Measurements from ENCODE around the gene ADSL.
"Not testable (repeated sequence)": the region's sequence is repeated elsewhere in the genome, so short reads cannot be mapped to it uniquely, and the experiment has no call there.

The ADSL gene

DNA sequence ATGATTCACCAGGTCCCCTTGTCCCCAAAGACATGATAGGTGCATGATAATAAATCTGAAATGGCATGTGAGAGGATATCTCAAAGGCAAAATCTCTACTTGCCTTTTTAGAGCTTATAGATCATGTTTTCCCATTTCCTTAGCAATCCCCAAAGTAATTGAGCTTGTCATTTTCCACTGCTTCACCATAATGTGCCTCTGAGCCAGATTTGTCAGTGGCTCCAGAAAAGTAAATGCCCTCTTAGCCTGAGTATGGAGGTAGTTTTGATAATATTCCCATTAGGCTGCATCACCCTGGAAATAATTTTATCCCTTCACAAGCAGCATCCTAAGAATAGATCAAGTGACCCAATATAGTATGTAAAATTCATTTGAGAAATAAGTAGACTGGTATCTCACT, 36.7 kb upstream of the ADSL start:
- no peak for DNase-seq (ENCODE audit: low read depth)
- no peak overlapping the region for H3K4me3 ChIP-seq (ENCODE audit: low read length)
- TF ChIP-seq, protein P1, sequence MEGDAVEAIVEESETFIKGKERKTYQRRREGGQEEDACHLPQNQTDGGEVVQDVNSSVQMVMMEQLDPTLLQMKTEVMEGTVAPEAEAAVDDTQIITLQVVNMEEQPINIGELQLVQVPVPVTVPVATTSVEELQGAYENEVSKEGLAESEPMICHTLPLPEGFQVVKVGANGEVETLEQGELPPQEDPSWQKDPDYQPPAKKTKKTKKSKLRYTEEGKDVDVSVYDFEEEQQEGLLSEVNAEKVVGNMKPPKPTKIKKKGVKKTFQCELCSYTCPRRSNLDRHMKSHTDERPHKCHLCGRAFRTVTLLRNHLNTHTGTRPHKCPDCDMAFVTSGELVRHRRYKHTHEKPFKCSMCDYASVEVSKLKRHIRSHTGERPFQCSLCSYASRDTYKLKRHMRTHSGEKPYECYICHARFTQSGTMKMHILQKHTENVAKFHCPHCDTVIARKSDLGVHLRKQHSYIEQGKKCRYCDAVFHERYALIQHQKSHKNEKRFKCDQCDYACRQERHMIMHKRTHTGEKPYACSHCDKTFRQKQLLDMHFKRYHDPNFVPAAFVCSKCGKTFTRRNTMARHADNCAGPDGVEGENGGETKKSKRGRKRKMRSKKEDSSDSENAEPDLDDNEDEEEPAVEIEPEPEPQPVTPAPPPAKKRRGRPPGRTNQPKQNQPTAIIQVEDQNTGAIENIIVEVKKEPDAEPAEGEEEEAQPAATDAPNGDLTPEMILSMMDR (IDR thresholded peaks at IDR 0.05; ENCODE audit: insufficient read depth, low read depth, low read length, missing control alignments) = no peak

DNA sequence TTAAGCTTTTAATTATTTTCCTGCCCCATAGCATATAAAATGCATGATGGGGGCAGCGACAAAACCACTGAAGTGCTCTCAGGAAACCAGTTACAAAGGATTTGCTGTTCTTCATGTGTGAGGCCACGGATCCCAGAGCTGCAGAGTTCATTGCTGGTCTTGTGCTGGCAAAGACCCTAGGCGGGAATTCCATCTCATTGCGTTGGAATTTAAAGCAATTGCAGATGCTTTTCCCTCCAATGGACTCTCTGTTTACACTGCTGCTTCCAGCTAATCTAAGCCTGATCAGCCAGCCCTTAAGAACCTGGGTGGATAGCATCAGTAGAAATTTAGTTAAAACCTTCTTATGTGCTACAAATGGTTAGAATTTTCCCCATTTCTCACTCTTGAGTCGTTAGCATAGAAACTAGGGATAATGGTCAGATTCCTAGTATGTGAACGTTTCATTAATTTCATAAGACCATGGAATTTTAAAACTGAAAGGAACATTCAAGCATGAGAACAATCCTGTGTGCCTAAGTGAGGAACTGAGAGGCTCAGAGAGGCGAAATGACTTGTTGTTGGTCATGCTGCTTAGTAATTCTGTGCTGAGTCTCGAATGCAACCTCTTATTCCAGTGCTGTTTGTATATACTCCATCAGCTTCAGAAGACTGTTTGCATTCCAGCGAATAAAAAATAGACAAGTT, 36.1 kb upstream of the ADSL start:
- no peak for DNase-seq (ENCODE audit: low read depth)
- TF ChIP-seq, protein P1 (IDR thresholded peaks at IDR 0.05; ENCODE audit: insufficient read depth, low read depth, low read length, missing control alignments) = no peak
- no peak overlapping the region for H3K4me3 ChIP-seq (ENCODE audit: low read length)

DNA sequence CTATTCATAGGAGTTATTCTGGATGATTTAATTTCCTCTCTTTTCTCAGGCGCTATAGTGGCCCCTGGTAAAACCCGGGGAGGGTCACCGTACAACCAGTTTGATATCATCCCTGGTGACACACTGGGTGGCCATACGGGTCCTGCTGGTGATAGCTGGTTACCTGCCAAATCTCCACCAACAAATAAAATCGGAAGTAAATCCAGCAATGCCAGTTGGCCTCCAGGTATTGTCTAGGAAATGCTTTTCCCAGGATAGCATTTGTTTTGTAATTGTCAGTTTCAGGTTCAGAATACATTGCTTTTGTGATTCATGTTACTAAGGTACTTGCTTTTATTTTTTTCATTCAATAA, 35.6 kb upstream of the ADSL start:
- TF ChIP-seq, protein P1 (IDR thresholded peaks at IDR 0.05; ENCODE audit: insufficient read depth, low read depth, low read length, missing control alignments) = no peak
- DNase-seq (ENCODE audit: low read depth) = no peak
- H3K4me3 ChIP-seq (ENCODE audit: low read length) = no peak overlapping the region

DNA sequence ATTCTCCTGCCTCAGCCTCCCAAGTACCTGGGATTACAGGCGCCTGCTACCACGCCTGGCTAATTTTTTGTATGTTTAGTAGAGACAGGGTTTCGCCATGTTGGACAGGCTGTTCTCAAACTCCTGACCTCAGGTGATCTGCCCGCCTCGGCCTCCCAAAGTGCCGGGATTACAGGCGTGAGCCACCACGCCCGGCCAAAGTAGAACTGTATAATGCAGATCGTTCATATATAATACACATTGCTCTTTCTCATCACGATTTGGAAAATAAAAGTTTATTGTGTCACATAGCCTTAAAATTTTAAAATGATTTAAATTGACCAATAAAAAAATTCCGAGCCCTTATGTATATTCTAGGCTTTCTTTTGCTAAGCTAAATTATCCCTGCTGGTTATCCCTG, 34.7 kb upstream of the ADSL start:
- H3K4me3 ChIP-seq (ENCODE audit: low read length); DNase-seq (ENCODE audit: low read depth): not testable (repeated sequence)

DNA sequence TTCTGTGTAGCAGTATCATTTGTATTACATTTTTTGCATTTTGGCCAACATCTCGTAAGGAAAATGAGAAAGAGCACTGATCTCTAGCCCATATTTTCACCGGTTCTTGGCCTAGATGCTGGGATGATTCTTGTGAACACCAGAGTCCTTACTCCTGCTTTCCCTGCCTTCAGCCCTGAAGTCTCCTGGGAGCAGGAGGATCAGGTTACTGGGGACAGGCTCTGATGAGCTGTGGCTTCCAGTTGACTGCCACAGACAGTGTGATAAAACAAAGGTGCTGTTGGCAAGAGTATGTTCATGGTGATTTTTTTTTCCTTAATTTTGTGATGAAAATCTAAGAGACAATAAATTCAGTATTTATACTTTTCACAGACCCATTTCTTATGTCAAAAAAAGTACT, 34.2 kb upstream of the ADSL start:
- no peak for DNase-seq (ENCODE audit: low read depth)
- TF ChIP-seq, protein P1 (IDR thresholded peaks at IDR 0.05; ENCODE audit: insufficient read depth, low read depth, low read length, missing control alignments) = no peak
- no peak overlapping the region for H3K4me3 ChIP-seq (ENCODE audit: low read length)

DNA sequence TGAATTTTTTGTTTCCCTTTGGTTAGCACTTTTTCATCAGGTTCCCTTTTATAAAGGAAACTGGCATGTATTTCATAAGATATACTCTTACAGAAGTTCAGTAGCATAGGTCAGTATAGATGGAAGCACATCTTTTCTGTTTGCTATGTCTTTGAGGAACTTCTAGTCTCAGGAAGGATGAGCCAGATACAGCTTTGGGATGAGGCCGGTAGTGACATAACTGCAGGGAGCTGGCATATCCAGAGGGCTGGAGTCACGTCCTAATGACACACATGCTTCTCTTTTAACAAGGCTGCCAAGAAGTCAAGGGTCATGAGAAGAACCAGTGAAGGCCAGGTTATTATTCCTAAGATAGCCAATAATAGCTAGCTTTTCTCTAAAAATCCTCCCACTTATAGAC, 33.3 kb upstream of the ADSL start:
- DNase-seq (ENCODE audit: low read depth) = no peak
- TF ChIP-seq, protein P1 (IDR thresholded peaks at IDR 0.05; ENCODE audit: insufficient read depth, low read depth, low read length, missing control alignments) = no peak
- no peak overlapping the region for H3K4me3 ChIP-seq (ENCODE audit: low read length)

DNA sequence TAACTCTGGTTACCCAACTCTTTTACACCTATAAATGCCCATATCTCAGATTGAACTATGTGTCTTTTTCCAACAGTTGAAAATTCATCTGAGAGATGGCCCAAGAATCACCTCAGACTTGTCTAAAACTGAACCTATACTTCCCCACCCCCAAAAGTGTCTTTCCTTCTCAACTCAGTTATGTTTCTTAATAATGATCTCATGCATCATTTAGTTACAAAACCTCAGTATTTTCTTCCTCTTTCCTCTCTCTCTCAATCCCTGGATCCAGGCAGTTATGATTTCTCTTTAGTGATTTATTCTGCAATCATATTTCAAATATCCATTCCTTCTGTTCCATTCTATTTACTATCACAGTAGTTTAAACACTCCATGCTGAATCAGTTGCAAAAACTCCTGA, 32.3 kb upstream of the ADSL start:
- H3K4me3 ChIP-seq (ENCODE audit: low read length) = no peak overlapping the region
- TF ChIP-seq, protein P1 (IDR thresholded peaks at IDR 0.05; ENCODE audit: insufficient read depth, low read depth, low read length, missing control alignments) = no peak
- DNase-seq (ENCODE audit: low read depth) = no peak

Data from epithelial cell of esophagus (primary cell).